Activated CD4-positive, alpha-beta T cell treated with anti-CD3 and anti-CD28 coated beads for 24 hours (primary cell): ENCODE measurements around the gene ADD2.

ENCODE experiments used
- DNase-seq, 2 donors: peaks; one replicate each; pipeline ENCODE4 v3.0.0-alpha.2; 2020; ENCODE audit warnings: low read depth in 2 of 2

ADD2 gene

GRCh38 chr2:70719231-70719630 lies 48.8 kb downstream of the ADD2 start:
- no peak for DNase-seq

DNA sequence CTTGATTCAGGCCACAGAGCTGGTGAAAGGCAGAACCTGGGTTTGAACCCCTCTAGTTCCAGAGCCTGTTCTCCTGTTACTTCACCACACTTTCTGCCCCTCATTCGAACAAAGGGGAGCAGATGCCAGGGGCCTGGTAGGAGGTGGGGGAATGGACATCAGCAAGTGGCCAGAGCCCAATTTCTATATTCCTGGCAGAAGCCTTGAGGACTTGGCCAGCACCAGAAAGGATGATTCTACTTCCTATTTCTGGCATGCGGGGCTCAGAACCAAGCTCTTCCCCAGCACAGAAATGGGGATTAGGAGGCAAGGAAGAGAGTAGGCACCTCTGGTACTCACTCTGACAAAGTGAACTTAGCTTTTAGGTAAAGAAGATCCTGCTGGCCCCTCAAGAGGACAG lies 49.3 kb downstream of the ADD2 start:
- no peak for DNase-seq

- DNase-seq: no peak
Observed at GRCh38 chr2:70718241-70718640, 49.8 kb downstream of the ADD2 start.

DNA sequence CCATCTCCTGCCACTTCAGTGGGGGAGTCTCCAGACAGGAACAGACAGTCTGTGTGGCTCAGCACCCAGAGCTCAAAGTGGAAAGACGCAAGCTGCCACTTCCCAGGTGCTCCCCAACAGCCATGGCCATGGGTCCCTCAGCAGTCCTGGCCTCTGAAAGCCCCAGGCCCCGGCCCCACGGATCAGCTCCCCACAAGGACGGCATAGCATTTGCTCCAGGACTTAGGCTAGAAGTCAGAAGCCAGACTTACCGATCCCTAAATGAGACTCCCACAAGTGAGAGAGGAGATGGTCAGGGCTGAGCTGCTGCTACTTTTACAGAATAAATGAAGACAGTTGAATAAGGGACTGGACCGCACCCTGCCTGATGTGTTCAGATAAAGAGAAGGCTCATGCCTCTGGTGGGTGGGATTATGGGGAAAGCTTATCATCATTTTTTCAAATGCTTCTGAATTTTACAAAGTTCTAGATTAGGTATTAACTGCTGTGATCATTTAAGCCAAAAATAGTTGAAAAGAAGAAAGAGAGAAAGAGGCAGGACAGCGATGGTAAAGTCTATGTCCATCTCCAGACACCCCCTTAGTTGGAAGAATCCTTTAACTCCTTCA lies 50.5 kb downstream of the ADD2 start:
- DNase-seq: no peak

- no peak for DNase-seq
Observed at GRCh38 chr2:70716951-70717350, 51.0 kb downstream of the ADD2 start.

DNA sequence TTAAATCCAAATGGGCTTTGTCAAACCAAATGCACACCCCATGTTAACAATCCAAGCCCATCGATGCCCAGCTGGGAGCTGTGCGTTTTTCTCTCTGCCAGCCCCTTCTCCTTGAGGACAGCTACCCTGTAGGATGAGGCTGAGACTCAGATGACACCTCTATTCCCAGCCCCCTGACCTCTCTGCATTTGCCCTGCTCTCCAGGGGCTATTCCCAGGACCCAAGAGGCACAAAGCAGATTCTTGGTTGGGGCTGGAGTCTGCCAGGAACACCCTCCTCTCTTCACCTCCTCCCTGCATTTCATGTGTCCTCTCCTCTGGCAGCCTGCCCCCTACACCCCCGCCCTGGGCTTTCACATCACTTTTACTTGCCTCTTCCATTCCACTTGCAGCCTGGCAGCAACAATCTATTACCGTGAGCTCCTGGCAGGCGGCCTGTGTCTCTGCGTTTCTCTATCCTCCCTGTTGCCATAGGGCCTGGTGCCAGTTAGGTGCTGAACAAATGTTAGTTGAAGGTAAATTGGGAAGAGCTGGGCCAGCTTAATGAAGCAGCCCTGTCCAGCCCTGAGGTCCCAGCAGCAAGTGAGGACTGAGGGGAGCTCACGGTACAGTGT lies 51.8 kb downstream of the ADD2 start:
- DNase-seq: no peak

DNA sequence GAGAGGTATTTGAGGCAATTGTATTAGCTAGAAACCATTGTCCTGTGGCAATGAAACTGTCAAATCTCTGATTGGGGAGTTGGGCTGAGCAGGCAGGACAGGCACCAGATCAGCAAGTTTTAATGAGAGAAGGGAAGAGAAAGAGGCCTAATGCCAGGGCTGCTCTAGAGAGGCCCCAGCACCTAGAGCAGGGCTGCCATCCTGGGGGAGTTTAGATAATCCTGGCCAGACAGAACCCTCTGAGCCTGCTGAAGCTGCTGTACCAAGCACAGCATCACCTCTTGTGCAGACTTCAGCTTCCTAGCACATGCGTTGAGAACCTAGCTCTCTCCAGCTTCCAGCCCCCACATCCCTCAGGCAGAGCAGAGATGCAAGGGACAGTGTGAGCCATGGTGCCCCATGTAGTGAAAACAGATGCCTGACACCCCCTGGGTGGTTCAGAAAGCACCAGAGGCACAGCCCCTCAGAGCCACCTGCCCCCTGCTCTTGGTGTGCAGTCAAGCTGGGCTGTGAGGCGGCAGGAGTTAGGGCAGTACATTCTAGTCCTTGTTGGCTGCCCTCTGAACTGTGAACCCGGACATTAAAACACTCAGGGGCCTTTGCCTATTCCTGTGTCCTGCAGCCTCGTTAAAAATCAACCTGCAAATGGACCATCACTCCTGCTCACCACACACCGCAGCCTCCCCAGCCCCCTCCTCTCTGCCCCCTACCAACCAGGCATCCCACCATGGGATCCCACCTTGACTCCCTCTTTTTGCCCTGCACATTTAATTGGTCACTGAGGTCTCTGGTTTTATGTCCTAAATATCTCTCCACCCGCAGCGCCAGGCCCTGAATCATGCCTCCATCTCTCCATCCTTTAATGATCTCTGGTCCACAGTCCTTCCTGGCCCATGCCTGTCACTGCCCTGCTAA lies 52.7 kb downstream of the ADD2 start:
- no peak for DNase-seq

DNA sequence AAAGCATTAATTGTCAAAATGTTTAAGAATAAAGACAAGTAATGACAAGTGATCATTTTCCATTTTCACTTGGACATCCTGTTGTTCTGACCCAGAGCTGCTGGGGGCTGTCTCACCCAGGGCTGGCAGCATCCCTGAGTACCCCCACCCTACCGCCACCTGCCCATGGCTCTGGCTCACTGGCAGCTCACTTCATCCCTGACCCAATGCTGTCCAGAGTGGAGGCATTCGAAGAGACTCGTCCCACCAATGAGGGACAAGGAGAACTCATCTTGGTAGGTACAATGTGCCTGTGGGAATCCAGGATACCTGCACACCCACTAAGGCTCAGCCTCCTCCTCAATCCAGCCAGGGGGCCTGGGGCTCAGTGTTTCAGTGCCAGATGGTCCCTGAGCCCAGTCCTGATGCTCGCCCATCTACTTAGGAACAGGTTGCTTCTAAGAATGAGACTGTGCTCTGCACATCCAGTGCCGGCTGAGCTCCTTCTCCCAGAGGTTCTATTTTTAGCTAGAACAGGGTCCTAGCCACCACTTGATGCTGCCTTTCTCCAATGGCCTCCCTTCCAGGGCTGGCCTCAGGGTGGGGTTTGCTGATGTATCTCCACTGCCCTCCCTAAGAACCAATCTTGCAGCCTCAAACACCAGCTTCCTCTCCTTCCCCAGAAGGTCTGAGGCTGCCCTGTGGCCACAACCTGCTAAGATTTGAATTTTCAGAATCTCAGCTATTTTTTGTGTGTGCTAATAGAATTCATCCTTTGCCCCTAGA lies 53.7 kb downstream of the ADD2 start:
- DNase-seq: no peak

DNA sequence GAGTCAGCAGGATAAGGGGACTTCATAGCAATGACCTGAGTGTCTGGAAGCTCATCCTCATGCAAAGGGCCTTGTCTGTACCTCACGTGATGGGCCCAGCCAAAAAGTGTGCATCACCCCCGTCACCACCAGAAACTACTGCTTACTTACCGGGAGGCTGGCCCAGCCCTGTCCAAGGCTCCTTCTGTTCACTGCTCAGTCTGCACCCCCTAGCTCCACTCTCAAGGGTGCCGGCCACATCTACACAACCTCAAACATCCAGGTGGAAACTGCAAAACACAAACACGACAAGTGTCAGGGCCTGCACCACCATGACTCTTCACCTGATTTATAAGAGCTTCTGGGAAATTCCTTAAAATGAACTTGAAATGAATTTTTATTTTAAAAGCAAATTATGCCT lies 55.1 kb downstream of the ADD2 start:
- no peak for DNase-seq

DNA sequence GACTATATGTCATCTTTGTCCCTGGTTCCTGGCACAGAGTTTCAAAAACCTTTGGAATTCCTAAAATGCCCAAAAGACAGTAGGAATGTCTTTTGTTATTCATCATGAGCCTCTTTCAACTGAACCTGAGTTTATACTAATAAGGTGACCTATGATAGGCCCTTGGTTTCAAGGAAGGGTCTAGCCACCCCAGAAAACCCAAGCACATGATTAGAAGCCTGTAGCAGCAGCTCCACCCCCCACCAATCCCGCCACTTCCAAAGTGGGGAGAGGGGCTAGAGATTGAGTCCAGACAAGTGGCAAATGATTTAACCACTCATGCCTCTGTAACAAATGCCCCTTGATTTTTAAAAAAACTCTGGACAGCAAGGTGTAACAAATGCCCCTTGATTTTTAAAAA lies 56.8 kb downstream of the ADD2 start:
- DNase-seq: no peak

DNA sequence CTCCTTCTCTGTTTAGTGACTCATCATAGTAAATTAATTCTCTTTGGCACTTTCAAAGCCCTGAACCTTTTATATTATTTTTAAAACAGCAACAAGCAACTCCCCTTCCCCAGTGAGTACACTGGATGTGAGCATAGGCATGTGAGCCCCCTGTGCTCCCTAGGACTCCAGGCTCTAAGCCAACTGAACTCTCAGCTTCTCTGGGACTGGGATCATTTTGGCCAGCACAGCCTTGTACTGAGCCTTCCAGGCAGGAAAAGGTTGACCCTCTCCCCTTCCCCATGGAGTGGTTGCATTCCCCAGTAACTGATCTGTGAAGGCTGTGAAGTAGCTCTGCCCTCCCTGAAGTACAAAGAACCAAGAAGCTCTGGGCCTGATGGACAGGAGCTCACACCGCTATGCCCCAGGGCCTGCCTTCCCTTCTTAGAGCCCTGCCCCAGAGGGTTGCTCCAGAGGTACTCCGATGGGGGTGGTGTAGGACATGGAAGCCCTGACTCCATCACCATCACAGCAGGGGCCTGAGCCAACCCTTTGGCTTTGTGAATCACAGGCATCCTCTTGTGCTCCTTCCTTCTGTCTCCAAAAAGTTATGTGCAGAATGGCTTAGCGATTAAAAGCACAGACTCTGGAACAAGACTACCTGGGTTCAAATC lies 57.8 kb downstream of the ADD2 start:
- DNase-seq: no peak

- DNase-seq: no peak
Observed at GRCh38 chr2:70709275-70710037, 58.5 kb downstream of the ADD2 start.

DNA sequence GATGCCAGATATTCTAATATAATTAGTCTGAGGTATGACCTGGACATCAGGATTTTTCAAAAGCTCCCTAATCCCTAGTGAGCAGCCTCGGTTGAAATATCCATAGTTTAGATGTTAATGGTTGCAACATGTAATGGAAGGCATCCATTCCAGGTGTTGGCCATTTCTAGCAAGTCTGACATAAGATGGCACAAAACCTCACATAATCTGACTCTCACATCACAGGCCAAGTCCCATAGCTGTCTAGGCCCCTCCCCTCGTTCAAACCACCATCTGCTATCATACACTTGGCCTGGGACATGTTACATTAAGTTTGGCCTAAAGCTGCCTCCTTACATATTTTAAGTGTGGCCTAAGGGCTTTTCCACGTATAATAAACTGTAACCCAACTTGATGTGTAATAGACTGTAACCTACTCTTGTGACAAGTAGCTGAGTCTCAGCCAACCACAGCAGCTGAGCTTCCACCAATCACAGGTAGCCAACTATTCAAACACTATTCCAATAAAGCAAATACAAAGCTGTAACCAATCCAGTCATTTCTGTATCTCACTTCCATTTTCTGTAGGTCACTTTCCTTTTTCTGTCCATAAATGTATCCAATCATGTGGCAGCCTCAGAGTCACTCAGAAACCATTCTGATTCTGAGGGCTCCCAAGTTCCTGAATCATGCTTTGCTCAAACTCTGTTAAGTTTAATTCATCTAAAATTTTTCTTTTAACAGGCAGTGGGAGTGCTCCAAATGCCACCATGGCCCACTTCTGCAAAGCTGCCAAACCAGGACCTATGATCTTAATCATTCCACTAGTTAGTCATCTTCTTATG lies 59.4 kb downstream of the ADD2 start:
- DNase-seq: no peak

DNA sequence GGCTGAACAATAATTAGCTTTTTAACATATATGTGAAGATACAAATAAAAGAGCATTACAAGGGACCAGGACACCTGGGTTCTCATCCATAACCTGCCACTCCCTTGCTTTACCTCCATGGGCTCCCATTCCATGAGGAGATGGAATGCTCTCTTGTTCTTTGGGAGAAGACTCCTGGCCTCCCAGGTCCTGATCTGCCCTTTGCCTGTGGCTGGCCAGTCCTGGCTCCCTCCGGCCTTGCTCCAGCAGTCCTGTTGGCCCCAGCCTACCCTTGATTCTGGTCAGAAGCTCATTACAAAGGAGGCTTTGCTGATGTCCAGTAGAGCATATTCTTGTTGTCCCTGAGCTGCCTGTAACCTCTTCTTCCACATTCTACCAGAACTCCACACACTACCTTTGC lies 60.3 kb downstream of the ADD2 start:
- DNase-seq: no peak

- DNase-seq: no peak
Observed at GRCh38 chr2:70706026-70706795, 61.8 kb downstream of the ADD2 start.

DNA sequence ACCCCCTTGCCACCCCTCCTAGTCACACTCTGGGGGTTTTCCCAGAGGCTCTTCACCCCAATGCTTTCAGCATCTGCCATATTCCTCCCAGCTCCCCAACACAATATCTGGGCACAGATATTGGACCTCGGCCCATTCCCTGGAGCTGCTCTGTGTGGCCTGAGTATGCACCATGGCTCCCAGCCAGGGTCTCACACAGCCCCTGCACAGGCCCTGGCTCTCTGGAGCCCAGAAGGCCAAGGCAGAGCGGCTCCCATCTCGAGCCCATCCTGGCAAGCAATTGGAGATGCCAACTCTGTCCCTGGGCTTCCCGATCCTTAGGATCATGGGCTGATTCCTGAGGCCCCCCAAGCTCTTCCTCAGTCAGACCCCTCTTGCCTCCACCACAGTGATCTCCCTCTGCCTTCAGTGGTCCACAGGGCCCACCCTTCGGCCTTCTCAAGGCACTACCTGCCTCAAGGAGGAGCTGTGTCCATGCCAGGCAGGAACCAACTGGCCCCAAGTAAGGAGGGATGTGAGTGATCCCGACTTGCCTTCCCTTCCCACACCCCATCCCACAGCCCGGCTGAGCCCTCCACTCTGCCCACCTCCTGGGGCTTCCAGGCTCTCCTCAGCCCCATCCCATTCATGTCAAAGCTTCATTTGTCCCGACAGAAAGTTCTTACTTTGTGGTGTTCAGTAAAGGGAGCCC lies 62.7 kb downstream of the ADD2 start:
- DNase-seq: no peak

DNA sequence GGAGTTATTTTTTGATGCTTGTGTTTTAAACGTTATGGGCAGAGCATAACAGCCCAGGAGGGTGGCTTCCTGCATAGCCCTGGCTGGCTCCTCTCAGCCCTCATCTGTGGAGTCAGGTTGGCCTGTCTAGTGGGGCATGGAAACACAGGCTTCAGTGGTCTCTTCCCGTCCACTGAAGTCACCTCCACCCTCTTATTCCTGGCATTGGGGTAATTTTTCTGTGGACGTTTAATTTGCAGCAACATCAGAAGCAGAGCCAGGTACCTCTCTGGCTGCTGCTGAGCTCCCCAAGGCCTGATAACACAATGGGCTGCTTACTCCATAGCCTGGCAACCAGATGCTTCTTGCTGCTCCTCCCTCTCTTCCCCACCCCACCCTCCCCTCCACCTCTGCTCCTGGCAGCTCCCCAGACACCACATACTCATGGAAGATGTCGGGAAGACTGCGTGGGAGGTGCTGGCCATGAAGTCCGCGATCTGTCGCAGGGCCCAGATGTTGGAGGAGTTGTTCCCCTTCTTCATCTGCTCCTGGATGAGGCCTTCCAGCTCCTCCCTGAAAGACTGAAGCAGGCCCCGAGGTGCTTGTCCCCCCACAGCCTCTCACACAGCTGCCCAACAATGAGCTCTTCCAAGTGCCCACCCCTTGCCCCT lies 64.0 kb downstream of the ADD2 start:
- DNase-seq: no peak

DNA sequence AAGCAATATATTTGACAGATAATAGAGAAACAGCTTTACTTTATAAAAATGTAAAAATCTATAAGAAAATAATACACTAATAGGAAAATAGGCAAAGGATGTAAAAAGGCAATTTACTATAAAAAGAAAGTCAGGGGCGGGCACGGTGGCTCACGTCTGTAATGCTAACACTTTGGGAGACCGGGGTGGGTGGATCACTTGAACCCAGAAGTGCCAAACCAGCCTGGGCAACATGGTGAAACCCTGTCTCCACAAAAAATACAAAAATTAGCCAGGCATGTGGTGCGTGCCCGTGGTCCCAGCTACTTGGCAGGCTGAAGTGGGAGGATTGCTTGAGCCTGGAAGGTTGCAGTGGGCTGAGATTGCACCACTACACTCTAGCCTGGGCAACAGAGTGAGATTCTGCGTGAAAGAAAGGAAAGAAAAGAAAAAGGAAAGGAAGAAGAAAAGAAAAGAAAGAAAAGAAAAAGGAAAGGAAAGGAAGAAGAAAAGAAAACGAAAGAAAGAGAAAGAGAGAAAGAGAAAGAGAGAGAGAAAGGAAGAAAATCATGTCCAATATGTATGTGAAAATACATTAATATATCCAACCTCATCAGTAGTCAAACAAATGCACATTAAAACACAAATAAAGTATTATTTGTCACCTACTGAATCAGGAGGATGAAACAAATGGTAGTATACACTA lies 65.1 kb downstream of the ADD2 start:
- DNase-seq: no peak
